Nucleus accumbens (tissue), 56 donors: ENCODE data around the gene CXCR6.
"Not testable (repeated sequence)": the region's sequence is repeated elsewhere in the genome, so short reads cannot be mapped to it uniquely, and the experiment has no call there.

Source experiments
- DNase-seq, 56 donors: peaks; one replicate each; lab custom pipeline; 2025; lab: John Stamatoyannopoulos, UW

CXCR6 gene

GRCh38 chr3:45985532-45986302 is 42.5 kb downstream of the CXCR6 start:
- DNase-seq, result no peak

GRCh38 chr3:45986303-45986982 is 43.2 kb downstream of the CXCR6 start:
- no peak for DNase-seq

- DNase-seq, result peak in 38 of 56 donors; percentile 6 to 66 (median 34)
Measured at GRCh38 chr3:45987368-45988291, 44.4 kb downstream of the CXCR6 start.

- DNase-seq, result no peak
Measured at GRCh38 chr3:45988362-45988761, 45.1 kb downstream of the CXCR6 start.

GRCh38 chr3:45988804-45989203 is 45.5 kb downstream of the CXCR6 start:
- no peak for DNase-seq

GRCh38 chr3:45990181-45990580 is 46.9 kb downstream of the CXCR6 start:
- no peak for DNase-seq

GRCh38 chr3:45991341-45991740 is 48.1 kb downstream of the CXCR6 start:
- no peak for DNase-seq

GRCh38 chr3:45992133-45992729 is 49.0 kb downstream of the CXCR6 start:
- no peak for DNase-seq

- DNase-seq, result no peak
Measured at GRCh38 chr3:45992821-45993221, 49.6 kb downstream of the CXCR6 start.

- no peak for DNase-seq
Measured at GRCh38 chr3:45993421-45994027, 50.3 kb downstream of the CXCR6 start.

- peak in 2 of 56 donors; percentile 19 to 37 for DNase-seq
Measured at GRCh38 chr3:45994419-45995235, 51.4 kb downstream of the CXCR6 start.

GRCh38 chr3:45995236-45996192 is 52.2 kb downstream of the CXCR6 start, which contains the start of gene FYCO1:
FYCO1 (minus strand) TSS chr3:45995824; CDS start chr3:45984910, 10,914 bp downstream.
- peak in 55 of 56 donors; percentile 55 to 95 (median 84) for DNase-seq

- not testable (repeated sequence) for DNase-seq
Measured at GRCh38 chr3:45997499-45997898, 54.2 kb downstream of the CXCR6 start.

GRCh38 chr3:45997942-45998341 is 54.7 kb downstream of the CXCR6 start:
- DNase-seq, result no peak
